Epithelial cell of esophagus (primary cell): ENCODE results near the gene FGF3.

Experiments
- DNase-seq: peaks from one replicate; pipeline ENCODE4 v3.0.0; 2010; ENCODE audit warnings: low read depth
- H3K4me3 ChIP-seq: 2 replicates; pipeline ENCODE4 v1.5.1; 2011; ENCODE audit warnings: mild to moderate bottlenecking, low read length, control low read depth
- TF ChIP-seq, protein P1 (sequence below): IDR thresholded peaks from 2 replicates; pipeline ENCODE4 v1.5.1; 2011; ENCODE audit warnings: low read depth, mild to moderate bottlenecking, low read length, control low read depth, inconsistent platforms; ENCODE audit not compliant: insufficient read depth; ENCODE audit errors: missing control alignments

Gene FGF3

DNA sequence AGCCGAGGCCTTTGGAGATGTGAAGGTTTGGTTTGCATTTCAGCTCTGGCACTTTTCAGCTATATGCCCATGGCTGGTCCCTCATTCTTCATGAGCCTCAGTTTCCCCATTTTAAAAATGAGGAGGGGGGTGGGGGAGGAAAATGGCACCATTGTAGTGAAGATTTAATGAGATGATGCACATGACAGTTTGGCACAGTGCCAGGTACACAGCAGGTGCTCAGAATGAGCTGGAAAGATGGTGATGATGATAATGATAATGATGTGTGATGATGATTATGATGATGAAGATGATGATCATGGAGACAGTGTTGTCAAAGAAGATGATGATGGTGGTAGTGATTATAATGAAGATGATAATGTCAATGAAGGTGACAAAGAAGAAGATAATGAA is 24.3 kb upstream of the FGF3 start:
- no peak overlapping the region for H3K4me3 ChIP-seq
- DNase-seq: no peak
- TF ChIP-seq, protein P1, sequence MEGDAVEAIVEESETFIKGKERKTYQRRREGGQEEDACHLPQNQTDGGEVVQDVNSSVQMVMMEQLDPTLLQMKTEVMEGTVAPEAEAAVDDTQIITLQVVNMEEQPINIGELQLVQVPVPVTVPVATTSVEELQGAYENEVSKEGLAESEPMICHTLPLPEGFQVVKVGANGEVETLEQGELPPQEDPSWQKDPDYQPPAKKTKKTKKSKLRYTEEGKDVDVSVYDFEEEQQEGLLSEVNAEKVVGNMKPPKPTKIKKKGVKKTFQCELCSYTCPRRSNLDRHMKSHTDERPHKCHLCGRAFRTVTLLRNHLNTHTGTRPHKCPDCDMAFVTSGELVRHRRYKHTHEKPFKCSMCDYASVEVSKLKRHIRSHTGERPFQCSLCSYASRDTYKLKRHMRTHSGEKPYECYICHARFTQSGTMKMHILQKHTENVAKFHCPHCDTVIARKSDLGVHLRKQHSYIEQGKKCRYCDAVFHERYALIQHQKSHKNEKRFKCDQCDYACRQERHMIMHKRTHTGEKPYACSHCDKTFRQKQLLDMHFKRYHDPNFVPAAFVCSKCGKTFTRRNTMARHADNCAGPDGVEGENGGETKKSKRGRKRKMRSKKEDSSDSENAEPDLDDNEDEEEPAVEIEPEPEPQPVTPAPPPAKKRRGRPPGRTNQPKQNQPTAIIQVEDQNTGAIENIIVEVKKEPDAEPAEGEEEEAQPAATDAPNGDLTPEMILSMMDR: no peak

DNA sequence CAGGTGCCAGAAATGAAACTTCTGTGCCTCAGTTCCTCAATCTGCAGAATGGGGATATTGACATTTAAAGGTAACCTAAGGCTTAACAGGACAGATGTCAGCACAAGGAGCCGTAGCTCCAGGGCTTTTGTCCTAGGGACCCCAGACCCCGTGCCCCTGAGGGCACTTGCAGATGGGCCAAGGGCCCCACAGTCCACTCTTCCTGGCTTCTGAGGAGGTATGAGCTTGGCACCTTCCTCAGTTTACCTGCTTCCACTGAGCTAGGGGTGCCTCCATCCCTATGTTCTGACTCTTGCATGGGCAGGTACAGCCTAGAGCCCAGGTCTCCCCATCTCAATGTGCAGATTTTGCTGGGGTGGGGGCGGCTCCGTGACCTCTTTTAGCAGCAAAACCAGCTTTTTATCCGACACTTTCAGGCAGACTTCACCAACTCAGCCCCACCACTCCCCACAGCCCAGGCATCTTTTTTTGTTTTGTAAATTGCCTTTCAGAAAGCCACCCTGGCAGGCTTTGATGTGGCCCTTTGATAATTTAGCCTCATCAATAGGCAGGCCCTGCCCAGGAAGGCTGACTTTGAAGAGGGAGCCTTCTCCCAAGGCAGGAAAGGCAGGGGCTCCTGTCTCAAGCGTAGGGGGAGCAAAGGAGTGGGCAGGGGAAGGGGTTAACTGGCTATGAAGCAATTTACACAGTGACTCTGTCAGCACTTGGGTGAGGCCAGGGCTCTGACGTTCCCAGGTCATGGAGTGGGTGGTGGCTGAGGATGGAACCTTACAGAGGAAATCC is 23.7 kb upstream of the FGF3 start:
- DNase-seq: no peak
- H3K4me3 ChIP-seq: no peak overlapping the region
- TF ChIP-seq, protein P1: no peak

DNA sequence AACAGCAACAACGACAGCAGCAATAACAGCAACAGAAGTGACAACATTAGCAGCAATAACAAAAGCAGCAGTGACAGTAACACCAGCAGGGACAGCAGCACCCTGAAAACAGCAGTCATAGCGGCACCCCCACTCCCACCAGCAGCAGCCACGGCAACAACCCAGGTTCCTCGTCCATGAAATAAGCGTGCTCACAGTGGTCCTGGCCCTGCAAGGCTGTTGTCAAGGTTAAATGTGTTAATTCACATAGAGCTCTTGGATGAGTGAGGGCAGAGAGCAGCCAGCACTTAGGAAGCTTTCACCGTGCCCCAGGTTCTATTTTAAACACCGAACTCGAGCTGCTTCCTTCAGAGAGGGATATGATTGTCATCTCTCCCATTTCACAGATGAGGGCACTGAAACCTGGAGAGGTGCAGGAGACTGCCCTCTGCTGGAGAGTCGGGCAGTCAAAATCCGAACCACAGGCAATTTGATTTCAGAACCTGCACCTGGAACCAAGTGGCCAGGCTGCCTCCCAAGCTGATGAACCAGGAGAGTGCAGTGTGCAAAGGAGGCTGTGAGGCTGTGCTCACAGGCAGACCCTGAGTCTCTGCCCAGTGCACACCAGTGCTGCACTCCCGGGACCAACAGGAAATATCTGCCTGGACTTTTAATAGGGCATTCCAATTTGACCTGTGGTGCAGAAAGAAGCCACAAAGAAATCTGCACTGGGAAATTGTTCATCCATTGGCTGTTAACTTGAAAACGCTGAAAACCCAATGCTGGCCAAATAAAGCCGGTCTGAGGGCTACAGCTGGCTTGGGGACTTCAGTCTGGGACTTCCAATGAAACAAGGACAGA is 22.9 kb upstream of the FGF3 start:
- TF ChIP-seq, protein P1: peak; percentile 20
- no peak for DNase-seq

DNA sequence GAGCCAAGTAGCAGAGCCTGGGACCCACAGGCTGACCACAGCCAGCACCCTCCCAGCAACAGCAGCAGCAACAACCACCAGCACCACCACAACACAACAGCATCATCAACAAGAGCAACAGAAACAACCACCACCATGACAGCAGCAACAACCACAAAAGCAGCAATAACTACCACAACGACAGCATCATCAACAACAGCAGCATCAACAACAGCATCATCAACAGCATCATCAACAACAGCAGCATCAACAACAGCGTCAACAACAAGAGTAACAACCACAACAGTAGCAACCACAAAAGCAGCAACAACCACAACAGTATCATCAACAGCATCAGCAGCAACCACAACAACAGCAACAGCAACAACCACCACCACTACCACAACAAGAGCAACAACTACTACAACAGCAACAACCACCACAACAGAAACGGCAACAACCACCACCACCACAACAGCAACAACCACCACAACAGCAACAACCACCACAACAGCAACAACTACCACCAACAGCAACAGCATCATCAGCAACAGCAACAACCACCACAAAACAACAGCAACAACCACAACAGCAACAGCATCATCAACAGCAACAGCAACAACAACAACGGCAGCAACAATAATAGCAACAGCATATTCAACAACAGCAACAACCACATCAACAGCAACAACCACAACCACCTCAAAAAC is 22.1 kb upstream of the FGF3 start:
- no peak for DNase-seq

More for the DNA sequence above, 22.9 kb upstream of the FGF3 start:
- H3K4me3 ChIP-seq: no peak overlapping the region

DNA sequence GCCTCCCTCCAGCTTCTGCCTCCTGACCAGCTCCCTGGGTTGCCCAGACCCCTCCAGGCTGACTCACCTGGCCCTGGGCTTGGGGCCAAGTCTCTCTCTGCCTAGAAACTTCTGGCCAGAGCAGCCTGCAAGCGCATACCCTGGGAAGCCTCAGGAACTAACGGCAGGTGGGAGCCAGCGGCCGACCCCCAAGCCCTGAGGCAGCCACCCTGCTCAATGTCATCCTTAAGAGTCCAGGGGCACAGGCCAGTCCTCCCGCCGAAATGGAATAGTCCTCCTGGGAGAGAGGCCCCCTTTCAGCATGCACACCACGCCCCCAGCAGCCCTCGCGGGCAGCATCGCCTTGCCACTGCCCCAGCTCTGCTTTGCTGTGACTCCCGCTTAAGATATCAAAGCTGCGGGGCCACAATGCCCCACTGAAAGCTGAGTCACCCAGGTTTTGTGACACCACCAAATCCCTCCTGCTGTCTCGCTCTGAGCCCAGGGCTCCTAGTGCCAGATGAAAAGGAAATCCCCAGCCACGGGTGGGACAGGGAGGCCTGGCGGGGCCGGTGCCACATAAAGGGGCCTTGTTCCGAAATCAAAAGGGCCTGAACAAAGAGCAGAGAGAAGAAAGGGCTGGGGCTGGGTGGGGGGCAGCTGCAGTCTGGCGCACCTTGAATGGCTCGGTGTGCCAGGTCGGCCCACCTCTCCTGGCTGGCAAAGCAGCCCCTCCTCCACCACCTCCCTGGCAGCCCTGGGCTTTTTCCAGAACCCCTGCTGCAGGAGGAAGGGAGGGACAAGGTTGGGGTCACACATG is 21.4 kb upstream of the FGF3 start:
- peak; percentile 27 for DNase-seq
- TF ChIP-seq, protein P1: no peak
- H3K4me3 ChIP-seq: no peak overlapping the region

More for the DNA sequence above, 22.1 kb upstream of the FGF3 start:
- H3K4me3 ChIP-seq: no peak overlapping the region
- TF ChIP-seq, protein P1: no peak

DNA sequence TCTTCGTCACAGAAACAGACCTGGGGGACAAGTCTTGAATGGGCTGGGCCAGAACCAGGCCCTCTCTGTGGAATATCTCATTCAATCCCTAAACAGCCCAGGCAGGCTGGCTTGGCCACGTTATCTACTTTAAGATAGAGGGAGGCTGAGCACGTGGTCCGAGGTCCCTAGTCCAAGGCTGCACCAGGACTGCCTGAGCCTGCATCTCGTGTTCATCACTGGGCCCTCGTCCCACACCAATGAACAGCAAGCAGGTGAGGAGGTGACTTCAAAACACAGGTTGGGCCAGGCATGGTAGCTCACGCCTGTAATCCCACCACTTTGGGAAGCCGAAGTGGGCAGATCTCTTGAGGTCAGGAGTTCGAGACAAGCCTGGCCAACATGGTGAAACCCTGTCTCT is 20.3 kb upstream of the FGF3 start:
- no peak for DNase-seq
- TF ChIP-seq, protein P1: no peak
- no peak overlapping the region for H3K4me3 ChIP-seq
